Effector CD4-positive, alpha-beta T cell (primary cell): ENCODE measurements around the gene JPH3.
"Not testable (repeated sequence)": the region's sequence is repeated elsewhere in the genome, so short reads cannot be mapped to it uniquely, and the experiment has no call there.

Source experiments
- DNase-seq: peaks from one replicate; pipeline ENCODE4 v3.0.0-alpha.2; 2020

The JPH3 gene

GRCh38 chr16:87721622-87722585, 119.6 kb downstream of the JPH3 start:
- no peak for DNase-seq

- DNase-seq: no peak
These were observed 120.4 kb downstream of the JPH3 start for GRCh38 chr16:87722590-87723225.

- DNase-seq: no peak
These were observed 120.9 kb downstream of the JPH3 start for GRCh38 chr16:87723226-87723623.

GRCh38 chr16:87724490-87725291, 122.4 kb downstream of the JPH3 start:
- DNase-seq: no peak

- DNase-seq: no peak
These were observed 123.4 kb downstream of the JPH3 start for GRCh38 chr16:87725596-87726235.

- not testable (repeated sequence) for DNase-seq
These were observed 124.3 kb downstream of the JPH3 start for GRCh38 chr16:87726577-87726976.

- no peak for DNase-seq
These were observed 125.0 kb downstream of the JPH3 start for GRCh38 chr16:87727346-87727745.

- DNase-seq: no peak
These were observed 125.7 kb downstream of the JPH3 start for GRCh38 chr16:87728026-87728425.

- DNase-seq: no peak
These were observed 127.1 kb downstream of the JPH3 start for GRCh38 chr16:87729266-87729954.

GRCh38 chr16:87731607-87732006, 129.3 kb downstream of the JPH3 start:
- no peak for DNase-seq

- no peak for DNase-seq
These were observed 130.9 kb downstream of the JPH3 start for GRCh38 chr16:87733190-87733589.

GRCh38 chr16:87734644-87735043, 132.3 kb downstream of the JPH3 start:
- DNase-seq: no peak

- DNase-seq: no peak
These were observed 133.1 kb downstream of the JPH3 start for GRCh38 chr16:87735270-87736007.

GRCh38 chr16:87736008-87736382, 133.7 kb downstream of the JPH3 start:
- DNase-seq: no peak

GRCh38 chr16:87739801-87740200, 137.5 kb downstream of the JPH3 start:
- no peak for DNase-seq

GRCh38 chr16:87740441-87740840, 138.1 kb downstream of the JPH3 start:
- no peak for DNase-seq

- no peak for DNase-seq
These were observed 138.7 kb downstream of the JPH3 start for GRCh38 chr16:87740909-87741424.

GRCh38 chr16:87741700-87742415, 139.6 kb downstream of the JPH3 start:
- no peak for DNase-seq

GRCh38 chr16:87742781-87743490, 140.6 kb downstream of the JPH3 start:
- DNase-seq: no peak
